Embryonic facial prominence (tissue), 1 donor: ENCODE data around the gene TMEM164.

Experiments used
- DNase-seq: peaks from one replicate; pipeline ENCODE4 v3.0.0-alpha.2; 2016; ENCODE audit errors: extremely low spot score

Gene TMEM164

GRCh38 chrX:110003167-110004156, 548 bp downstream of the TMEM164 start:
- DNase-seq: no peak

DNA sequence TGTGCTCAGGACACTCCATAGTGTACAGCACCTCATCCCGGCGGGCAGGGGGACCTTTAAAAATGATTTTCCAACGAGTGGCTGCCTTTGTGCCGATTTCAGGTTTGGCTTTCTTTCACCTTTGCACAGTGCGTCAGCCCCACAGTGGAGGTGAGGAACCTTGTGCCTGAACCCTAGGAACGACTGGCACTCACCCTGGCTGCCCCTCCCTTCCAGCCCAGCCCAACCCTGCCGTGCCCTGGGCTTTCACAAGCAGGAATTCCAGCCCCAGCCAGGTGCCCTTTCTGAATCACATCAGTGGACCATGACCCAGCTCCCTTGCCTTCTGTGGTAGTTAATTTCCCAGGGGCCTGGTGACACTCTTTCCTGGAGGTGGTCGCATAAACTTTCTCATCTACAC, 1.3 kb downstream of the TMEM164 start:
- no peak for DNase-seq

GRCh38 chrX:110004731-110005369, 1.9 kb downstream of the TMEM164 start:
- DNase-seq: no peak

GRCh38 chrX:110006161-110006560, 3.2 kb downstream of the TMEM164 start:
- no peak for DNase-seq

- DNase-seq: no peak
Measured at GRCh38 chrX:110006821-110007375, 4.0 kb downstream of the TMEM164 start.

DNA sequence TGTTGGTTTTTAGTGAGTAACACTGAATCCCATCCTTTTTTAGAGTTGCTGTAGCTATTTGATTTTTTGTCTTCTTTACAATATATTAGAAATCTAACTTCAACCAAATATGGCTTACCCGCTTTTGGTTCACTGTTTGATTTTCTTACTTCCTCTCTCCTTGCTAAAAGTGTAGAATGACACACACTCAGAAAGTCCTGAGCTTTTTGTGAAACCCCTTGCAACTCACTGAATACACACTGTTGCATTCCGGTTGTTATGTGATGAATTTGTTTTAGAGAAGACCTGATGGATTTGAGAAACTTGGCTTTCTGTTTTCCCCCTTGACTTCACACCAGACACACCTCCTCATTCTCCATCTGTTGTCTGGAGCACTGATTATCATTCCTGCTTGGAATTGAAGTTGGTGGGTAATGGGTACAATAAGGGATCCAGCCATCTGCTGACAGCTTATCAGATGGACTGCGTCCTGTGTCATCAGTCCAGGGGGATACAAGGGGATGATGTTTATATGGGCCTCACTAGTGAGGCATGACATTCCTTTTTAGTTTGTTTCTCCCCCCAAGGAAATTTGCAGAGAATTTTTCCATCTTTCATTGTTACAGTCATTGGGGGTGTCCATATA, 5.2 kb downstream of the TMEM164 start:
- DNase-seq: no peak

- no peak for DNase-seq
Measured at GRCh38 chrX:110012818-110013485, 10.0 kb downstream of the TMEM164 start.

GRCh38 chrX:110013968-110014367, 11.1 kb downstream of the TMEM164 start:
- DNase-seq: no peak

- DNase-seq: no peak
Measured at GRCh38 chrX:110015032-110015431, 12.1 kb downstream of the TMEM164 start.

GRCh38 chrX:110015915-110016314, 13.0 kb downstream of the TMEM164 start:
- DNase-seq: no peak

DNA sequence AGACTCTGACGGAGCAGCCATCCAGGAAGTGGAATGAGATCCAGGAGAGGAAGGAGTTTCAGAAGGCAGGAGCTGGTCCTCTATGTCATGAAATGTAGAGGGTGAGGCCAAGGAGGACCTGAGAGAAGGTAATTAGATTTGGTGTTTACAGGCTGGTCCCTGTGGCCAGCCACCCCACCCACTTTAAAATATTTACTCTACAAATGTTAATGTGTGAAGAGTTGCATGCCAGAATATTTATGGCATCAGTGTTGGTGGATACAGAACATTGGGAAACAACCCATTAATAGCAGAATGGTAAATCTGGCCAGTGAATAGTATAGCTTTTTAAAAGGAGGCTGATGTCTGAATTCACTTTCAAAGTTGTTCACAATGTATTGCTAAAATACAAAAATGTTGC, 17.6 kb downstream of the TMEM164 start:
- DNase-seq: no peak

GRCh38 chrX:110021258-110022022, 18.5 kb downstream of the TMEM164 start:
- DNase-seq: no peak

DNA sequence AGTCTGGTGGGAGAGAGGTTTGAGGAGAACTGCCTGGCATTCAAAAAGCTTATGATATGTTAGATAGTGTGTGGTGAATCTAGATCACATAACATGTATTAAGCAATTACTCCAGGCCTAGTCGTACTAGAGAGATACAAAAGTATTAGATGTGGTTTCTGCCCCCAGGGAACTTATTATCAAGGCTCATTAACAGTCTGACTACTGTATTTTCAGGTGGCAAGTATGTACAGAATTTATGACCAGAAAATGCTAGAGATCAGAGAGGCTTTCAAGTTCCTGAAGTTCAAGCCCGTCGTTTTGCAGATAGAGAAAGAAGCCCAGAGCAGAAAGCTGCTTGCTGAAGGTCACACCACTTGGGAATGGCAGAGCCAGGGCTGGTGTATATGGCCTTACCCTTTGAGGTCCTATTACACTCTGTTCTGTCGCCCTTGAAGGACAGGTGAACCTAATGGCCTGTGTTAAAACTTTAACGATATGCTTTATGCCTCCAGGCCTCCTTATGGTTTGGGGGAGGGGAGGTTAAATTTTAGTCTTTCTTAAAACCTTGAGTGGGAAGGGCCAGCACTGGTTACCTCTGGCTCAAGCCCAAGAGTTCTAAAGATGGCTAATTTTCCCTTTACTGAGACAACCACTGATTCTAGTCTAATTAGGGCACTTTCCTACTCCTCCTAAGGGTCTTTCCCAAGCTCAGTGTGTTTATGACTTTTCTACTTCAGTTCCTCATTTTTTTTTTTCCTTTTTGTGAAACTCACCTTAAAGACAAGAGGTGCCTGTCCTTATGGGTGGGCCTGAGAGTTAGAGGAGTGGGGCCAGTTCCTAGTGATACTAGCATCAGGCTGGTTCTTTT, 19.9 kb downstream of the TMEM164 start:
- no peak for DNase-seq

GRCh38 chrX:110025395-110025794, 22.5 kb downstream of the TMEM164 start:
- no peak for DNase-seq

GRCh38 chrX:110026099-110026844, 23.4 kb downstream of the TMEM164 start:
- no peak for DNase-seq

- no peak for DNase-seq
Measured at GRCh38 chrX:110032534-110033147, 29.7 kb downstream of the TMEM164 start.

DNA sequence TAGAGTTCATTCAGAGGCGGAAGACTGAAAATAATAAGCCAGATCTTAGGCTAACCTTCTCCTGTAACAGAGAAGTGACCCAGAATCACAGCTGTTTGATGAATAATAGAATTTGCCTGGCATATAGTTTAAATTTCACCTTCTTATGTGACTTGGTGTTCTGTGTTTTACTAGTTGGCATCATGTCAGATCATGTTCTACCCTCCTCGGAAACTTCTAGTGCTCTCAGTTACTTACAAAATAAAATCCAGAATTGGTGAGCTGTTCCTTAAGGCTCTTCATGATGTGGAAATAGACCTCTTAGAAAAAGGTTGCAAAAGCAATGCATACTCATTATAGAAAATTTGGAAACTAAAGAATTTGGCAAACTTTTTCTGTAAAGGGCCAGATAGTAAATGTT, 31.1 kb downstream of the TMEM164 start:
- no peak for DNase-seq

GRCh38 chrX:110036162-110037033, 33.5 kb downstream of the TMEM164 start:
- no peak for DNase-seq
